IMR-90 (cell line): ENCODE results near the gene HES1. TPM values are rescaled to one million over a fixed set of nuclear protein-coding genes. Genes with fewer than 3 reads are reported as not detected.

ENCODE experiments used
- ATAC-seq: fragments of 200-7000 bp; cut with Tn5 transposase; 2 replicates; pipeline ENCODE4 v1.9.1; 2020; ENCODE audit warnings: low read depth, mild to moderate bottlenecking, moderate library complexity
- BruUV-seq: library from RNA; stranded (reverse); fragments of 400-500 nt; replicated peaks from 2 replicates; lab custom pipeline; 2021; lab: Mats Ljungman, UMichigan
- CTCF ChIA-PET: fragments of 300-600 bp; formaldehyde crosslinking; extraction: SDS; loops from one replicate; lab custom pipeline; 2021; ENCODE audit warnings: antibody characterized with exemption; lab: Yijun Ruan, JAX
- POLR2A ChIA-PET: fragments of 300-600 bp; sonication (Branson Sonifier 250); formaldehyde crosslinking; loops from one replicate; lab custom pipeline; 2022; ENCODE audit warnings: antibody characterized with exemption; ENCODE audit not compliant: unreplicated experiment; lab: Charles Lee
- DNase-seq: peaks from one replicate; pipeline ENCODE4 v3.0.0; 2013
- H2AFZ ChIP-seq: replicated peaks from 2 replicates; pipeline ENCODE3; 2013; ENCODE audit warnings: low read length, mild to moderate bottlenecking; ENCODE audit not compliant: poor library complexity
- H2AK5ac ChIP-seq: 2 replicates; pipeline ENCODE4 v1.6.1; 2013; ENCODE audit warnings: low read depth, low read length, inconsistent platforms
- H2AK9ac ChIP-seq: replicated peaks from 2 replicates; pipeline ENCODE3; 2013; ENCODE audit warnings: mild to moderate bottlenecking, low read depth, low read length, moderate library complexity; ENCODE audit not compliant: poor library complexity
- H2BK120ac ChIP-seq: 2 replicates; pipeline ENCODE4 v1.6.1; 2013; ENCODE audit warnings: low read depth, low read length, inconsistent platforms
- H2BK15ac ChIP-seq: 3 replicates; pipeline ENCODE4 v1.6.1; 2013; ENCODE audit warnings: low read depth, low read length, inconsistent platforms
- H2BK20ac ChIP-seq: 2 replicates; pipeline ENCODE4 v1.6.1; 2013; ENCODE audit warnings: low read depth, mild to moderate bottlenecking, inconsistent platforms, low read length, moderate library complexity
- H2BK5ac ChIP-seq: 2 replicates; pipeline ENCODE4 v1.6.1; 2013; ENCODE audit warnings: mild to moderate bottlenecking, low read depth, low read length, inconsistent platforms; ENCODE audit not compliant: poor library complexity, severe bottlenecking
- H3K14ac ChIP-seq: replicated peaks from 2 replicates; pipeline ENCODE4 v1.6.1; 2013; ENCODE audit warnings: low read depth, low read length, inconsistent platforms
- H3K18ac ChIP-seq: 2 replicates; pipeline ENCODE4 v1.6.1; 2013; ENCODE audit warnings: low read depth, low read length, control low read depth
- H3K23ac ChIP-seq: 2 replicates; pipeline ENCODE4 v1.6.1; 2013; ENCODE audit warnings: low read depth, low read length, inconsistent platforms
- H3K27ac ChIP-seq: 2 replicates; pipeline ENCODE4 v1.5.1; 2013; ENCODE audit warnings: mild to moderate bottlenecking, control low read depth, low read length; ENCODE audit not compliant: insufficient read depth
- H3K27me3 ChIP-seq: 2 replicates; pipeline ENCODE4 v1.6.1; 2013; ENCODE audit warnings: low read length; ENCODE audit not compliant: control insufficient read depth, insufficient read depth
- H3K36me3 ChIP-seq: 2 replicates; pipeline ENCODE4 v1.6.1; 2013; ENCODE audit warnings: low read length, mixed read lengths; ENCODE audit not compliant: control insufficient read depth, insufficient read depth
- H3K4ac ChIP-seq: 2 replicates; pipeline ENCODE4 v1.6.1; 2013; ENCODE audit warnings: low read depth, low read length, inconsistent platforms
- H3K4me1 ChIP-seq: 2 replicates; pipeline ENCODE4 v1.6.1; 2013; ENCODE audit warnings: low read length, mixed read lengths; ENCODE audit not compliant: control insufficient read depth, insufficient read depth
- H3K4me2 ChIP-seq: 2 replicates; pipeline ENCODE4 v1.6.1; 2013; ENCODE audit warnings: low read depth, mild to moderate bottlenecking, control low read depth, low read length, moderate library complexity
- H3K4me3 ChIP-seq: 2 replicates; pipeline ENCODE4 v1.5.1; 2013; ENCODE audit warnings: low read depth, mild to moderate bottlenecking, control low read depth, low read length, moderate library complexity; ENCODE audit not compliant: insufficient read depth
- H3K56ac ChIP-seq: 2 replicates; pipeline ENCODE4 v1.6.1; 2013; ENCODE audit warnings: low read length, inconsistent platforms; ENCODE audit not compliant: insufficient read depth; ENCODE audit errors: extremely low read depth
- H3K79me1 ChIP-seq, 2 experiments: 2 replicates each; pipeline ENCODE4 v1.6.1; 2013; ENCODE audit warnings: low read length in 2 of 2, inconsistent platforms in 1 of 2, low read depth in 1 of 2
- H3K9ac ChIP-seq: 2 replicates; pipeline ENCODE4 v1.6.1; 2013; ENCODE audit warnings: low read depth, low read length, control low read depth
- H3K9me1 ChIP-seq: 2 replicates; pipeline ENCODE4 v1.6.1; 2013; ENCODE audit warnings: low read length, inconsistent platforms; ENCODE audit not compliant: insufficient read depth
- H3K9me3 ChIP-seq: 2 replicates; pipeline ENCODE4 v1.6.1; 2013; ENCODE audit warnings: low read length; ENCODE audit not compliant: control insufficient read depth, insufficient read depth
- H4K20me1 ChIP-seq: 2 replicates; pipeline ENCODE4 v1.6.1; 2013; ENCODE audit warnings: low read length, inconsistent platforms; ENCODE audit not compliant: insufficient read depth
- H4K5ac ChIP-seq: 2 replicates; pipeline ENCODE4 v1.6.1; 2013; ENCODE audit warnings: mild to moderate bottlenecking, low read depth, low read length, control low read depth
- H4K8ac ChIP-seq, 2 experiments: 2 replicates each; pipeline ENCODE4 v1.6.1; 2013; ENCODE audit warnings: low read depth in 2 of 2, low read length in 2 of 2, control low read depth in 1 of 2, inconsistent platforms in 1 of 2
- H4K91ac ChIP-seq: 2 replicates; pipeline ENCODE4 v1.6.1; 2013; ENCODE audit warnings: low read depth, low read length, inconsistent platforms; ENCODE audit not compliant: insufficient read depth
- BHLHE40 ChIP-seq: fragments of 150-350 bp; IDR thresholded peaks from 2 replicates; pipeline ENCODE4 v1.6.1; 2016; ENCODE audit warnings: mild to moderate bottlenecking, low read depth, low read length
- CEBPB ChIP-seq: IDR thresholded peaks from 2 replicates; pipeline ENCODE4 v1.6.1; 2012; ENCODE audit warnings: low read depth, low read length, improper control_type of control experiment
- CHD1 ChIP-seq: IDR thresholded peaks from 2 replicates; pipeline ENCODE4 v1.6.1; 2012; ENCODE audit warnings: low read depth, low read length, improper control_type of control experiment
- FOS ChIP-seq: fragments of 150-350 bp; IDR thresholded peaks from 2 replicates; pipeline ENCODE4 v1.6.1; 2016; ENCODE audit warnings: low read depth, low read length
- MAFK ChIP-seq: IDR thresholded peaks from 2 replicates; pipeline ENCODE4 v1.6.1; 2012; ENCODE audit warnings: low read depth, low read length, improper control_type of control experiment
- MAZ ChIP-seq: IDR thresholded peaks from 2 replicates; pipeline ENCODE4 v1.6.1; 2012; ENCODE audit warnings: low read depth, mild to moderate bottlenecking, low read length, improper control_type of control experiment, moderate library complexity, borderline replicate concordance
- MXI1 ChIP-seq: IDR thresholded peaks from 2 replicates; pipeline ENCODE4 v1.6.1; 2012; ENCODE audit warnings: low read depth, mild to moderate bottlenecking, low read length, moderate library complexity, borderline replicate concordance
- POLR2A ChIP-seq: IDR thresholded peaks from 2 replicates; pipeline ENCODE4 v1.6.1; 2012; ENCODE audit warnings: mild to moderate bottlenecking, low read depth, low read length
- RAD21 ChIP-seq: IDR thresholded peaks from 2 replicates; pipeline ENCODE4 v1.6.1; 2012; ENCODE audit warnings: low read length, improper control_type of control experiment
- RCOR1 ChIP-seq: IDR thresholded peaks from 2 replicates; pipeline ENCODE4 v1.6.1; 2012; ENCODE audit warnings: mild to moderate bottlenecking, low read length, improper control_type of control experiment; ENCODE audit not compliant: insufficient replicate concordance
- RFX5 ChIP-seq: IDR thresholded peaks from 2 replicates; pipeline ENCODE4 v1.8.0; 2012; ENCODE audit warnings: low read depth, mild to moderate bottlenecking, low read length, moderate library complexity
- SMC3 ChIP-seq: fragments of 150-350 bp; IDR thresholded peaks from 2 replicates; pipeline ENCODE4 v1.6.1; 2016; ENCODE audit warnings: low read depth, mild to moderate bottlenecking, antibody characterized with exemption, low read length, moderate library complexity
- WGBS, 2 experiments: methylation state at CpG; one replicate each; pipeline versions ENCODE4 v1.1.5 to v1.1.7; 2013; ENCODE audit warnings: missing lambda C conversion rate in 2 of 2; ENCODE audit not compliant: insufficient read length in 1 of 2; ENCODE audit errors: extremely low coverage in 2 of 2; 5-methylcytosine and 5-hydroxymethylcytosine counted together
- dilution Hi-C: fragments of 300-500 bp; cut with HindIII; formaldehyde crosslinking; loops from one replicate; pipeline ENCODE4 v1.14.3; 2018; ENCODE audit warnings: low sequenced_read_pairs; ENCODE audit not compliant: unreplicated experiment
- in situ Hi-C: fragments of 300-500 bp; cut with MboI; formaldehyde crosslinking; loops from 3 replicates; pipeline ENCODE4 v1.14.3; 2019; ENCODE audit warnings: low sequenced_read_pairs, inconsistent platforms, mixed read lengths
- intact Hi-C: fragments of 100-400 bp; cut with micrococcal nuclease; formaldehyde crosslinking; loops from 2 replicates; pipeline ENCODE4 v1.10.0; 2022
- polyA plus RNA-seq, 3 experiments: library from polyadenylated mRNA; depleted of rRNA; stranded (reverse); fragments of >200 nt; gene quantifications; 2 replicates each; pipeline ENCODE4 v1.2.3, GENCODE V29; 2012; ENCODE audit warnings: low replicate concordance in 1 of 3
- total RNA-seq: library from RNA; depleted of rRNA; stranded (reverse); fragments of >200 nt; gene quantifications from 2 replicates; pipeline ENCODE4 v1.2.3, GENCODE V29; 2012
- TF ChIP-seq, protein P1 (sequence below): fragments of 150-350 bp; IDR thresholded peaks from 2 replicates; pipeline ENCODE4 v1.6.1; 2017; ENCODE audit warnings: mild to moderate bottlenecking, antibody characterized with exemption, low read length, low read depth
- TF ChIP-seq, protein P2 (sequence below): conservative IDR thresholded peaks from 2 replicates; pipeline ENCODE4 v1.5.1; 2012; ENCODE audit warnings: mild to moderate bottlenecking, low read depth, low read length, improper control_type of control experiment
- TF ChIP-seq, protein P3 (sequence below): fragments of 150-350 bp; IDR thresholded peaks from 2 replicates; pipeline ENCODE4 v1.6.1; 2016; ENCODE audit warnings: low read depth, mild to moderate bottlenecking, low read length, moderate library complexity, borderline replicate concordance

The HES1 gene
- total and polyA plus RNA-seq, 2 of the 4 experiments (the other 2 are of a cell fraction): 3.6 to 6.7 TPM

DNA sequence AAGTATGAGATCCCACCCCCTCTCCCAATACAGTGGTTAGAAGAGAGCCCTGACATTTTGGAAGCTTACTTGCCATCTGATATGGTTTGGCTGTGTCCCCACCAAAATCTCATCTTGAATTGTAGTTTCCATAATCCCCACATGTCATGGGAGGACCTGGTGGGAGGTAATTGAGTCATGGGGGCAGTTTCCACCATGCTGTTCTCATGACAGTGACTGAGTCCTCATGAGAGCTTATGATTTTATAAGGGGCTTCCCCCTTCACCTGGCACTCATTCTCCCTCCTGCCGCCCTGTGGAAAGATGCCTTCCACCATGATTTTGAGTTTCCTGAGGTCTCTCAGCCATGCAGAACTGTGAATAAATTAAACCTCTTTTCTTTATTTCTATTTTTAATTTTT is 28.8 kb upstream of the HES1 start:
- H3K14ac ChIP-seq: no peak overlapping the region
- no TSS peak for BruUV-seq
- H3K4me1 ChIP-seq: no peaks in the 10 kb centered on the region
- no peak overlapping the region for H2BK15ac ChIP-seq
- H3K9ac ChIP-seq: no peak overlapping the region
- no peak overlapping the region for H3K56ac ChIP-seq
- no peak overlapping the region for H2AFZ ChIP-seq
- WGBS, 2 experiments: no CpG with 5 or more reads among the region's 1 CpG
- H3K23ac ChIP-seq: no peak overlapping the region
- TF ChIP-seq, protein P1, sequence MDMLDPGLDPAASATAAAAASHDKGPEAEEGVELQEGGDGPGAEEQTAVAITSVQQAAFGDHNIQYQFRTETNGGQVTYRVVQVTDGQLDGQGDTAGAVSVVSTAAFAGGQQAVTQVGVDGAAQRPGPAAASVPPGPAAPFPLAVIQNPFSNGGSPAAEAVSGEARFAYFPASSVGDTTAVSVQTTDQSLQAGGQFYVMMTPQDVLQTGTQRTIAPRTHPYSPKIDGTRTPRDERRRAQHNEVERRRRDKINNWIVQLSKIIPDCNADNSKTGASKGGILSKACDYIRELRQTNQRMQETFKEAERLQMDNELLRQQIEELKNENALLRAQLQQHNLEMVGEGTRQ: no peak
- TF ChIP-seq MXI1 (no peak), RCOR1 (no peak), MAZ (no peak), SMC3 (no peak), FOS (no peak), BHLHE40 (no peak), POLR2A (no peak), RFX5 (no peak), CEBPB (no peak), MAFK (no peak), CHD1 (no peak), RAD21 (no peak)
- TF ChIP-seq, protein P2, sequence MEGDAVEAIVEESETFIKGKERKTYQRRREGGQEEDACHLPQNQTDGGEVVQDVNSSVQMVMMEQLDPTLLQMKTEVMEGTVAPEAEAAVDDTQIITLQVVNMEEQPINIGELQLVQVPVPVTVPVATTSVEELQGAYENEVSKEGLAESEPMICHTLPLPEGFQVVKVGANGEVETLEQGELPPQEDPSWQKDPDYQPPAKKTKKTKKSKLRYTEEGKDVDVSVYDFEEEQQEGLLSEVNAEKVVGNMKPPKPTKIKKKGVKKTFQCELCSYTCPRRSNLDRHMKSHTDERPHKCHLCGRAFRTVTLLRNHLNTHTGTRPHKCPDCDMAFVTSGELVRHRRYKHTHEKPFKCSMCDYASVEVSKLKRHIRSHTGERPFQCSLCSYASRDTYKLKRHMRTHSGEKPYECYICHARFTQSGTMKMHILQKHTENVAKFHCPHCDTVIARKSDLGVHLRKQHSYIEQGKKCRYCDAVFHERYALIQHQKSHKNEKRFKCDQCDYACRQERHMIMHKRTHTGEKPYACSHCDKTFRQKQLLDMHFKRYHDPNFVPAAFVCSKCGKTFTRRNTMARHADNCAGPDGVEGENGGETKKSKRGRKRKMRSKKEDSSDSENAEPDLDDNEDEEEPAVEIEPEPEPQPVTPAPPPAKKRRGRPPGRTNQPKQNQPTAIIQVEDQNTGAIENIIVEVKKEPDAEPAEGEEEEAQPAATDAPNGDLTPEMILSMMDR: no peak
- TF ChIP-seq, protein P3, sequence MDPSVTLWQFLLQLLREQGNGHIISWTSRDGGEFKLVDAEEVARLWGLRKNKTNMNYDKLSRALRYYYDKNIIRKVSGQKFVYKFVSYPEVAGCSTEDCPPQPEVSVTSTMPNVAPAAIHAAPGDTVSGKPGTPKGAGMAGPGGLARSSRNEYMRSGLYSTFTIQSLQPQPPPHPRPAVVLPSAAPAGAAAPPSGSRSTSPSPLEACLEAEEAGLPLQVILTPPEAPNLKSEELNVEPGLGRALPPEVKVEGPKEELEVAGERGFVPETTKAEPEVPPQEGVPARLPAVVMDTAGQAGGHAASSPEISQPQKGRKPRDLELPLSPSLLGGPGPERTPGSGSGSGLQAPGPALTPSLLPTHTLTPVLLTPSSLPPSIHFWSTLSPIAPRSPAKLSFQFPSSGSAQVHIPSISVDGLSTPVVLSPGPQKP: no peak
- POLR2A ChIA-PET: no interaction called here
- H3K4ac ChIP-seq: no peak overlapping the region
- no peak for DNase-seq
- in situ Hi-C loops (no loop called here), dilution Hi-C loops (no loop called here), intact Hi-C loops (no loop called here)
- no peak overlapping the region for H4K91ac ChIP-seq
- no peak for ATAC-seq
- no peak overlapping the region for H2BK20ac ChIP-seq
- no peak overlapping the region for H2BK120ac ChIP-seq
- H4K20me1 ChIP-seq: no peaks in the 10 kb centered on the region
- H3K36me3 ChIP-seq: no peaks in the 10 kb centered on the region
- no peak overlapping the region for H3K4me2 ChIP-seq
- H2AK9ac ChIP-seq: no peak overlapping the region
- no peaks in the 10 kb centered on the region for H3K79me1 ChIP-seq
- no peak overlapping the region for H3K18ac ChIP-seq
- CTCF ChIA-PET: no interaction called here
- H3K9me1 ChIP-seq: no peaks in the 10 kb centered on the region; the same call in 1 of the 2 replicates
- H3K9me3 ChIP-seq: no peaks in the 10 kb centered on the region
- H3K27me3 ChIP-seq: peaks cover 55% of the 10 kb centered on the region
- H4K5ac ChIP-seq: no peak overlapping the region
- H3K27ac ChIP-seq: no peak overlapping the region
- no peak overlapping the region for H2BK5ac ChIP-seq
- no peak overlapping the region for H4K8ac ChIP-seq
- H3K4me3 ChIP-seq: no peak overlapping the region
- no peak overlapping the region for H2AK5ac ChIP-seq
